COLO668 (cell line): ENCODE data around the gene C5orf24.
"Not testable (repeated sequence)": the region's sequence is repeated elsewhere in the genome, so short reads cannot be mapped to it uniquely, and the experiment has no call there.

ENCODE experiments used
- DNase-seq: peaks from one replicate; lab custom pipeline; 2025; ENCODE audit not compliant: unreplicated experiment; lab: John Stamatoyannopoulos, UW

Gene C5orf24

DNA sequence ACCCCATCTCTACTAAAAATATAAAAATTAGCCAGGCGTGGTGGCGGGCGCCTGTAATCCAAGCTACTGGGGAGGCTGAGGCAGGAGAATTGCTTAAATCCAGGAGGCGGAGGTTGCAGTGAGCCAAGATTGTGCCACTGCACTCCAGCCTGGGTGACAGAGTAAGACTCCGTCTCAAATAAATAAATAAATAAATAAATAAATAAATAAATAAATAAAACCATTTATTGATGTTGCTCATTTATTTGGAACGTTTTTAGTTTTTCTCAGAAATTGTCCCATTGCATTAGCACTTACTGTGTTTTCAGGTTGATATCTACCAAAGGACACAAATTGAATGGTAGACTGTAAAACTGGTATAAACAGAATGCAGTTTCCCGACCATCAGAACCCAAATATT, 10.7 kb downstream of the C5orf24 start:
- DNase-seq, result not testable (repeated sequence)

DNA sequence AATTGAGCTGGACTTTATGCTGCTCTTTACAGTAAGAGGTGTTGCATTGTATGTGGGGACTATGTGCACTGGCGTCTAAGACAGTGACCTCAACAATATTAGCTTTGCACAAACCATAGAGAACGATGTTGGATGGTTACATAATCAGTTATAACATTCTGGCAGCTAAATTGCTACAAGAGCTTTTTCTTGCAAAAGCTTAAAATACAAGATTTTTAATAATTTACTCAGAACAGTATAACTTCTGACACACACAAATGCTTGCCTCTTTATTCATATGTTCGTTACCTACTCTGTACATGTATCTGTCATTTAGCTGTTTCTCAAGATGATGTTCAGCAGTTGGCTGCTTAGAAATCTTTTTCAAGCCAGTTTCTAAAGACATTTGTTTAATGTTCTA, 11.6 kb downstream of the C5orf24 start:
- no peak for DNase-seq

DNA sequence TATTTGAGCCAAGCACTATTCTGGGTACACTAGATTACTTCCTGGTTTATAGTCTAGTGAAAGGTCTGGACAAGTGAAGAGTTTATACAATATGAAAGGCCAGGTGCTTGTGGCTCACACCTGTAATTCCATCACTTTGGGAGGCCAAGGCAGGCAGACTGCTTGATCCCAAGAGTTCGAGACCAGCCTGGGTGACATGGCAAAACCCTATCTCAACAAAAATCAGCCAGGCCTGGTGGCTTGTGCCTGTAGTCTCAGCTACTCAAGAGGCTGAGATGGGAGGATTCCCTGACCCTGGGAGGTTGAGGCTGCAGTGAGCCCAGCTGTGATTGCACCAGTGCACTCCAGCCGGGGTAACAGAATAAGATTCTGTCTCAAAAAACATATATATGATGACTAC, 18.9 kb downstream of the C5orf24 start:
- DNase-seq, result no peak

- DNase-seq, result no peak
Measured at GRCh38 chr5:134873494-134873893, 27.7 kb downstream of the C5orf24 start.

DNA sequence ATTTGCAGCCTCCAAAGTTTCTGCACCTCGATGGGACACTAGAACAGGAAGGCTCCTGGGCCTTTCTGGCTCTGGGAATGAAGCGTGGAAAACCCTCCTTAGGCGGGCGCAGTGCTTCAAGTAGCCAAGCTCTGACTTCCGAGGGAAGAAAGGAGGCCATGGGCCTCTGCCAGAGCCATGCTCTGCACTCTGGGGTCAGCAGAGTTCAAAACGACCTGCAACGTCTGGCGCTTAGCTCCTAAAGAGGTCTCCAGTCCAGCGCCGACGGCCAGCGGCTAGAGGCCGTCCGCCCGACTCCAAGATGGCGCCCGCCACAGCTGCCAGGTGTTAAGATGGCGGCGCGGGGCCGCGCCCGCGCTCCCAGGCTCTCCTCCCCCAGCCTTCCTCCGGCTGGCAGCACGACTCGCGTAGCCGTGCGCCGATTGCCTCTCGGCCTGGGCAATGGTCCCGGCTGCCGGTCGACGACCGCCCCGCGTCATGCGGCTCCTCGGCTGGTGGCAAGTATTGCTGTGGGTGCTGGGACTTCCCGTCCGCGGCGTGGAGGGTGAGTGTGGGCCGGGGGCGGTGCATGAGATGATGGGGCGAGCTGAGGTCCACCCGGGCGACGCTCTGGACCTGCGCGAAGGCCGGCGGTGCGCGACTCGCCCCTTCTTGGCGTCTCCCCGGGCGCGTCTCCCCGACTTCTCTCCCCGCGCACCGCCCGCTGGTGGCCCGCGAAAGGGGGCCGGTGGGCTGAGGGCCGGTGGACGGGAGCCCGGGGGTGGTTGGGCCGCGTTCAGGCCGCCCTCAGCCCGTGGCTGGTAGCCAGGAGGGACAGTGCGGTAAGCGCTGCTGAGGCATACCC, 28.4 kb downstream of the C5orf24 start, which contains the start of gene TXNDC15:
Gene TXNDC15 (plus strand): TSS at position 385 of the 844 bp plus-strand sequence. CDS start 57 bp downstream, at position 442.
- peak; percentile 86 for DNase-seq

DNA sequence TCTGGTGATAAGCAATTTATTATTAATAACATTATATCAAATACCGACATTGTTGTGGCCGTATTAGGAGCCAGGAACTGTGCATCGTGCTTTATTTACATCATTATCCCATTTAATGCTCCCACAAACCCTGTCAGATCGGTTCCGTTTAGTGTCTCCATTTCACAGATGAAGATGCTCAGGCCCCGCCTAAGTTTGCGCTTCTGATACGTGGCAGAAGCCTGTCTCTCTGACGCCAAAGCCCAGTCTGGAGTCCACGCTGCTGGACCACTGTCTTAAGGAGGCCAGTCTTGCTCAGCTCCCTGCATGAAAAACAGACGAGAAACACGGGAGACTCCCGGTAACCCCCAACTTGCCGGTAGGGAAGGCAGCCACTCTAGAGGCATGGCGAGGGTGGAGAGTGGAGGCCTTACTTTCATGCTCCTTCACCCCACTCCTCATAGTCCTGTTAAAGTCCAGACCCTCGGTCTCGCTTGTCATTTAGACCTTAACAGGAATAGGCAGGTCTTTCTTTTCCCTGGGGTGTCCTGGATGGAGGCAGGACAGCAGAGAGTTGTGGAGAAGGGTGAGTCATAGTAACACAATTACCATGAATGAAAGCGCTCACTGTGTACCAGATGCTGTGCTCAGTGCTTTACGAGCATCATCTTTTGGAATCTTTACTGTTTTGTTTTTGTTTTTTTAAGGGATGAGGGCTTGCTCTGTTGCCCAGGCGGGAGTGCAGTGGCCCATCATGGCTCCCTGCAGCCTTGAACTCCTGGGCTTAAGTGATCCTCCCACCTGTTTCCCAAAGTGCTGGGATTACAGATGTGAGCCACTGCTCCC, 29.3 kb downstream of the C5orf24 start:
- DNase-seq, result peak; percentile 28

GRCh38 chr5:134877159-134877558, 31.4 kb downstream of the C5orf24 start:
- no peak for DNase-seq

- no peak for DNase-seq
Measured at GRCh38 chr5:134878403-134878802, 32.6 kb downstream of the C5orf24 start.

- DNase-seq, result no peak
Measured at GRCh38 chr5:134879456-134879855, 33.7 kb downstream of the C5orf24 start.

DNA sequence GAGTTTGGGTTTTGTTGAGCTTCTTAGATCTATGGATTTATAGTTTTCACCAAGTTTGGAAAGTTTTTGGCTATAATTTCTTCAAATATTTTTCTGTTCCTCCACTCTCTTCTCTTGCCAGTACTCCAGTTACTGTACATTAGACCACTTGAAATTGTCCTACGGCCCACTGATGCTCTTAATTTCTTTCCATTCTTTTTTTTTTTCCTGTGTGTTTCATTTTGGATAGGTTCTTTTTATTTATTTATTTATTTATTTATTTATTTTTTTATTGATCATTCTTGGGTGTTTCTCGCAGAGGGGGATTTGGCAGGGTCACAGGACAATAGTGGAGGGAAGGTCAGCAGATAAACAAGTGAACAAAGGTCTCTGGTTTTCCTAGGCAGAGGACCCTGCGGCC, 35.2 kb downstream of the C5orf24 start:
- DNase-seq, result not testable (repeated sequence)

DNA sequence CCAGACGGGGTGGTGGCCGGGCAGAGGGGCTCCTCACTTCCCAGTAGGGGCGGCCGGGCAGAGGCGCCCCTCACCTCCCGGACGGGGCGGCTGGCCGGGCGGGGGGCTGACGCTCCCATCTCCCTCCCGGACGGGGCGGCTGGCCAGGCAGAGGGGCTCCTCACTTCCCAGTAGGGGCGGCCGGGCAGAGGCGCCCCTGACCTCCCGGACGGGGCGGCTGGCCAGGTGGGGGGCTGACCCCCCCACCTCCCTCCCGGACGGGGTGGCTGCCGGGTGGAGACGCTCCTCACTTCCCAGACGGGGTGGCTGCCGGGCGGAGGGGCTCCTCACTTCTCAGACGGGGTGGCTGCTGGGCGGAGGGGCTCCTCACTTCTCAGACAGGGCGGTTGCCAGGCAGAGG, 35.9 kb downstream of the C5orf24 start:
- DNase-seq, result not testable (repeated sequence)

GRCh38 chr5:134887593-134888159, 41.9 kb downstream of the C5orf24 start:
- no peak for DNase-seq

GRCh38 chr5:134889335-134889734, 43.6 kb downstream of the C5orf24 start:
- DNase-seq, result no peak

DNA sequence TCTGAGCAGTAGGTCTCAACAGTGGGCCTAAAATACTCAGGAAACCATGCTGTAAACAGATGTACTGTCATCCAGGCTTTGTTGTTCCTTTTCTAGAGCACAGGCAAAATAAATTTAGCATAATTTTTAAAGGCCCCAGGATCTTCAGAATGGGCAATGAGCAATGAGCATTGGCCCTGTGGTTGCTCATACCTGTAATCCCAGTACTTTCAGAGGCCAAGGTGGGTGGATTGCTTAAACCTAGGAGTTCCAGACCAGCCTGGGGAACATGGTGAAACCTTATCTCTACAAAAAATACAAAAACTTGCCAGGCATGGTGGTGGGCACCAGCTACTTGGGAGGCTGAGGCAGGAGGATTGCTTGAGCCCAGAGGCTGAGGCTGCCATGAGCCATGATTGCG, 45.7 kb downstream of the C5orf24 start:
- DNase-seq, result no peak

GRCh38 chr5:134892282-134892681, 46.5 kb downstream of the C5orf24 start:
- no peak for DNase-seq

- DNase-seq, result no peak
Measured at GRCh38 chr5:134892926-134893325, 47.2 kb downstream of the C5orf24 start.

DNA sequence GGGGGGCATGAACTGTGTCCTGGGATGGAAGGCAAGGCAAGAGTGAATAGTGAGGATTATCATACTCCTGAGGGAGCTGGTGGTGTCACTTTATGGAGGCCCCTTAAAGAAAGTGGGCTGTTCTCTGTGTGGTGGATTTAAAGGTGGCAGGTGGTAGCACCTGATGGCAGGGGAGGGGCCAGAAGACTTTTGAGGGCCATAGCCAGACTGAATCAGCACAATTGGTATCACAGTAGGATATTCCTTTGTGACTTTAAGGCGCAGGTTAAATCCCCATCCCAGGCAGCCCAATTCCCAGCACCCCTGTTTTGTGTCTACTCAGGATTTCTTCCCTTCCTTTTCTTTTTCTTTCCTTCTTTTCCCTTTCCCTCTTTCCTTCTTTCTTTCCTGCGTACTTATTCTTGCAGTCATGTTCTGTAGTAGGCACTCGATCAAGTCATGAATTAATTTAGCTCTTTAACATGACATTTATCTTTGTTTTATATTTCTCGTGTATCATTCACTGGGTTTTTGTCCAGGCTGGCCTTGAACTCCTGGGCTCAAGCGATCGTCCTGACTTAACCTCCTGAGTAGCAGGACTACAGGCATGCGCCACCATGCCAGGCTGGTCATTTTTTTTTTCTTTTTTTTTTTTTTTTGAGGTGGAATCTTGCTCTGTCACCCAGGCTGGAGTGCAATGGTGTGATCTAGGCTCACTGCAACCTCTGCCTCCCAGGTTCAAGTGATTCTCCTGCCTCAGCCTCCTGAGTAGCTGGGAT, 48.2 kb downstream of the C5orf24 start:
- DNase-seq, result no peak

- DNase-seq, result no peak
Measured at GRCh38 chr5:134902071-134902801, 56.5 kb downstream of the C5orf24 start.

GRCh38 chr5:134904610-134905245, 59.0 kb downstream of the C5orf24 start, which contains the start of gene PCBD2:
Gene PCBD2, plus strand, starts transcription at chr5:134905131. Its CDS starts 9 bp downstream, at chr5:134905140.
- DNase-seq, result peak; percentile 92
